K562 (cell line): ENCODE measurements around the gene OXSM. TPM values are rescaled to one million over a fixed set of nuclear protein-coding genes. Genes with fewer than 3 reads are reported as not detected.

Experiments
- ATAC-seq: fragments of 200-7000 bp; cut with Tn5 transposase; 3 replicates; pipeline ENCODE4 v1.9.1; 2020; ENCODE audit warnings: moderate library complexity
- BruUV-seq: library from RNA; stranded (reverse); fragments of 400-500 nt; replicated peaks from 2 replicates; lab custom pipeline; 2021; lab: Mats Ljungman, UMichigan
- CTCF ChIA-PET: fragments of 300-600 bp; formaldehyde crosslinking; extraction: SDS; loops from one replicate; lab custom pipeline; 2021; ENCODE audit warnings: low intra/inter-chr PET ratio; lab: Yijun Ruan, JAX
- POLR2A ChIA-PET: fragments of 300-600, 350-650 bp; sonication (Branson Sonifier 250); formaldehyde crosslinking; extraction: SDS; loops from one replicate; lab custom pipeline; 2021; ENCODE audit warnings: antibody characterized with exemption, inconsistent platforms; lab: Yijun Ruan, JAX
- DNase-seq, 4 experiments: peaks; one replicate each; pipeline versions ENCODE4 v3.0.0 to v3.0.0-alpha.2; 2011 to 2018; ENCODE audit warnings: low spot score in 3 of 4, mixed read lengths in 3 of 4; ENCODE audit errors: extremely low read depth in 1 of 4
- FAIRE-seq: peaks from 2 replicates; lab custom pipeline; 2011; peaks lifted over from hg19 to GRCh38; lab: Jason Lieb, UNC
- H2AFZ ChIP-seq: 2 replicates; pipeline ENCODE4 v1.6.0; 2011; ENCODE audit warnings: low read depth, low read length, control low read depth, inconsistent platforms
- H3K27ac ChIP-seq: fragments of 200-600 bp; 3 replicates; pipeline ENCODE4 v1.8.0; 2011; ENCODE audit warnings: low read depth, mild to moderate bottlenecking, control low read depth, inconsistent platforms, low read length, moderate library complexity, mixed read lengths; ENCODE audit errors: extremely low read depth
- H3K27me3 ChIP-seq, 2 experiments: fragments of 300-600 bp in 1 of 2; 2 replicates in 1 of 2; 3 replicates in 1 of 2; pipeline versions ENCODE4 v1.6.0 to v1.8.0; 2011; ENCODE audit warnings: inconsistent platforms in 2 of 2, low read length in 2 of 2, mild to moderate bottlenecking in 1 of 2, mixed read lengths in 1 of 2, moderate library complexity in 1 of 2; ENCODE audit not compliant: control insufficient read depth in 2 of 2, insufficient read depth in 2 of 2
- H3K36me3 ChIP-seq: fragments of 300-600 bp; 3 replicates; pipeline ENCODE4 v1.8.0; 2011; ENCODE audit warnings: mild to moderate bottlenecking, low read length, inconsistent platforms; ENCODE audit not compliant: control insufficient read depth, insufficient read depth
- H3K4me1 ChIP-seq, 2 experiments: fragments of 200-600 bp in 1 of 2; replicated peaks in 1 of 2; 2 replicates in 1 of 2; 3 replicates in 1 of 2; pipeline versions ENCODE4 v1.5.1 to v1.8.0; 2011; ENCODE audit warnings: inconsistent platforms in 2 of 2, low read length in 2 of 2, mild to moderate bottlenecking in 1 of 2, mixed read lengths in 1 of 2, moderate library complexity in 1 of 2; ENCODE audit not compliant: control insufficient read depth in 2 of 2, insufficient read depth in 2 of 2
- H3K4me2 ChIP-seq: 2 replicates; pipeline ENCODE4 v1.6.1; 2011; ENCODE audit warnings: low read length, control low read depth, inconsistent platforms, mixed read lengths; ENCODE audit not compliant: insufficient read depth
- H3K4me3 ChIP-seq: fragments of 200-600 bp; sonication (generic), shearing (Covaris generic); 2 replicates; pipeline ENCODE4 v1.5.1; 2016; ENCODE audit warnings: control low read depth, inconsistent platforms
- H3K79me2 ChIP-seq: fragments of 200-600 bp; 3 replicates; pipeline ENCODE4 v1.8.0; 2011; ENCODE audit warnings: low read length, inconsistent platforms; ENCODE audit not compliant: control insufficient read depth, insufficient read depth
- H3K9ac ChIP-seq, 2 experiments: 2 replicates each; pipeline versions ENCODE4 v1.6.0 to v1.6.1; 2011; ENCODE audit warnings: low read depth in 2 of 2, low read length in 2 of 2, control low read depth in 1 of 2, inconsistent platforms in 1 of 2, mild to moderate bottlenecking in 1 of 2, mixed read lengths in 1 of 2; ENCODE audit not compliant: insufficient read depth in 1 of 2
- H3K9me1 ChIP-seq: one replicate; pipeline ENCODE4 v1.6.0; 2011; ENCODE audit warnings: inconsistent platforms, mild to moderate bottlenecking, low read length, moderate library complexity; ENCODE audit not compliant: control insufficient read depth, insufficient read depth
- H3K9me3 ChIP-seq: replicated peaks from 2 replicates; pipeline ENCODE4 v1.5.1; 2011; ENCODE audit warnings: low read depth, low read length, inconsistent platforms; ENCODE audit not compliant: control insufficient read depth, insufficient read depth
- H4K20me1 ChIP-seq: replicated peaks from 2 replicates; pipeline ENCODE4 v1.6.1; 2011; ENCODE audit warnings: low read length, inconsistent platforms, mixed read lengths; ENCODE audit not compliant: control insufficient read depth, insufficient read depth
- CBX5 ChIP-seq: IDR thresholded peaks from 2 replicates; pipeline ENCODE4 v1.6.1; 2014; ENCODE audit warnings: low read depth, borderline replicate concordance
- ERF ChIP-seq: fragments of 450-650 bp; formaldehyde crosslinking; IDR thresholded peaks from 2 replicates; pipeline ENCODE4 v1.4.0; 2020; ENCODE audit warnings: mild to moderate bottlenecking, mixed read lengths
- ILK ChIP-seq: fragments of 450-650 bp; IDR thresholded peaks from 2 replicates; pipeline ENCODE4 v1.6.1; 2016; ENCODE audit warnings: missing genetic modification characterization, low read depth, mild to moderate bottlenecking, missing compliant biosample characterization, moderate library complexity, borderline replicate concordance
- IRF2 ChIP-seq: sonication (generic); formaldehyde crosslinking; IDR thresholded peaks from 2 replicates; pipeline ENCODE4 v1.8.1; 2022; ENCODE audit warnings: mild to moderate bottlenecking, missing genetic modification reagents
- MCM5 ChIP-seq: fragments of 450-650 bp; IDR thresholded peaks from 2 replicates; pipeline ENCODE4 v1.6.1; 2016; ENCODE audit warnings: low read depth
- MYNN ChIP-seq, 2 experiments: sonication (generic); formaldehyde crosslinking in 1 of 2; IDR thresholded peaks; 2 replicates each; pipeline versions ENCODE4 v1.5.0 to v1.6.1; 2016 to 2020; ENCODE audit warnings: antibody characterized with exemption in 1 of 2, missing genetic modification reagents in 1 of 2
- RBM17 ChIP-seq: fragments of 200-400 bp; formaldehyde crosslinking; IDR thresholded peaks from 2 replicates; pipeline ENCODE4 v1.6.1; 2017; ENCODE audit warnings: low read depth, mild to moderate bottlenecking, low read length, borderline replicate concordance
- SIRT6 ChIP-seq: IDR thresholded peaks from one replicate; pipeline ENCODE4 v1.6.1; 2012; ENCODE audit warnings: low read depth, mild to moderate bottlenecking, control low read depth, inconsistent platforms, low read length, moderate library complexity
- SREBF2 ChIP-seq: sonication (generic); formaldehyde crosslinking; IDR thresholded peaks from 2 replicates; pipeline ENCODE4 v1.4.0; 2020; ENCODE audit warnings: mild to moderate bottlenecking, missing genetic modification reagents
- TCF7 ChIP-seq: sonication (generic); IDR thresholded peaks from 2 replicates; pipeline ENCODE4 v1.6.1; 2016; ENCODE audit warnings: antibody characterized with exemption, borderline replicate concordance
- ZBTB26 ChIP-seq: fragments of 450-650 bp; formaldehyde crosslinking; IDR thresholded peaks from 2 replicates; pipeline ENCODE4 v1.4.0; 2022; ENCODE audit warnings: missing genetic modification characterization
- ZBTB7A ChIP-seq: IDR thresholded peaks from 2 replicates; pipeline ENCODE4 v1.6.1; 2011; ENCODE audit warnings: low read depth, mild to moderate bottlenecking, low read length, moderate library complexity, borderline replicate concordance; ENCODE audit not compliant: control insufficient read depth
- ZNF280A ChIP-seq: fragments of 450-650 bp; IDR thresholded peaks from 2 replicates; pipeline ENCODE4 v1.6.1; 2018; ENCODE audit warnings: mild to moderate bottlenecking, low read depth; ENCODE audit not compliant: partially characterized antibody
- ZNF507 ChIP-seq: conservative IDR thresholded peaks from 2 replicates; pipeline ENCODE4 v1.6.1; 2017; ENCODE audit warnings: missing genetic modification characterization, missing compliant biosample characterization
- ZNF57 ChIP-seq: fragments of 450-650 bp; formaldehyde crosslinking; IDR thresholded peaks from 2 replicates; pipeline ENCODE4 v1.4.0; 2020; ENCODE audit warnings: mild to moderate bottlenecking, moderate library complexity
- ZNF639 ChIP-seq, 2 experiments: fragments of 200-800 bp in 1 of 2; sonication (Bioruptor generic) in 1 of 2; sonication (generic) in 1 of 2; formaldehyde crosslinking in 1 of 2; IDR thresholded peaks in 1 of 2; conservative IDR thresholded peaks in 1 of 2; 2 replicates each; pipeline versions ENCODE4 v1.5.0 to v1.6.1; 2016 to 2020; ENCODE audit warnings: missing compliant biosample characterization in 1 of 2, missing genetic modification characterization in 1 of 2, missing genetic modification reagents in 1 of 2
- ZNF717 ChIP-seq: fragments of 250-450 bp; sonication (Bioruptor Pico); IDR thresholded peaks from 2 replicates; pipeline ENCODE4 v1.5.0; 2021
- in situ Hi-C: fragments of 300-500 bp; cut with MboI; formaldehyde crosslinking; loops from 4 replicates; pipeline ENCODE4 v1.15.0; 2018; ENCODE audit warnings: inconsistent platforms, mixed read lengths
- intact Hi-C: fragments of 100-400 bp; cut with micrococcal nuclease; formaldehyde crosslinking; loops from 2 replicates; pipeline ENCODE4 v1.14.2; 2022
- polyA plus RNA-seq, 8 experiments: library from polyadenylated mRNA; depleted of rRNA in 4 of 8; stranded (reverse) in 5 of 8; unstranded in 3 of 8; fragments of >200 nt; fragmentation: Nextera tagmentation in 2 of 8; fragmentation: Illumina TruSeq in 1 of 8; extraction: Ambion mirVana in 2 of 8; extraction: Trizol in 1 of 8; gene quantifications; 2 replicates each; pipeline versions ENCODE4 v1.2.1 to v1.2.3, GENCODE V29; 2011 to 2014; ENCODE audit warnings: inconsistent platforms in 1 of 8, missing spikeins in 1 of 8
- total RNA-seq, 7 experiments: library from RNA; depleted of rRNA in 6 of 7; stranded (reverse); fragments of >200 nt in 6 of 7; fragmentation: Illumina TruSeq in 2 of 7; extraction: Trizol in 2 of 7; gene quantifications; 2 replicates each; pipeline versions ENCODE4 v1.2.1 to v1.2.3, GENCODE V29; 2011 to 2021; ENCODE audit warnings: low replicate concordance in 1 of 7

OXSM gene
- total and polyA plus RNA-seq, 9 of the 15 experiments (the other 6 are each of a cell fraction or from before 2014, with no cell fraction given): 24.0 to 107 (median 34.0) TPM

- no peak for TF ChIP-seq ZNF639 (CRISPR knock-in tag; conservative IDR thresholded peaks at IDR 0.05 in 1 of 2, IDR thresholded peaks at IDR 0.05 in 1 of 2)
- TF ChIP-seq TCF7: no peak
- no peak for TF ChIP-seq IRF2 (CRISPR knock-in tag)
- no peak for TF ChIP-seq ZBTB7A
- no peak for TF ChIP-seq RBM17
These were observed 45.4 kb upstream of the OXSM start (continued) for GRCh38 chr3:25744470-25744869.

GRCh38 chr3:25747033-25747432 is 42.9 kb upstream of the OXSM start:
- H3K4me2 ChIP-seq: no peak overlapping the region
- POLR2A ChIA-PET: interaction anchor here (0.8 kb wide), 1 partner anchor 15 kb away, joined by 3 read pairs; no protein-coding TSS in a partner anchor
- H3K36me3 ChIP-seq: peaks cover 95% of the 10 kb centered on the region
- TF ChIP-seq CBX5 (no peak), SIRT6 (no peak), MCM5 (no peak), ZNF507 (tag) (no peak), ZNF280A (no peak), ZNF57 (CRISPR knock-in tag) (no peak), ZBTB26 (CRISPR knock-in tag) (no peak), SREBF2 (CRISPR knock-in tag) (no peak), MYNN (IDR thresholded peaks at IDR 0.05) (no peak), MYNN (CRISPR knock-in tag; IDR thresholded peaks at IDR 0.05) (no peak), ERF (CRISPR knock-in tag) (no peak), ZNF717 (CRISPR knock-in tag) (no peak), ILK (tag) (no peak)

More at GRCh38 chr3:25747033-25747432, 42.9 kb upstream of the OXSM start:
- H3K79me2 ChIP-seq: peaks cover 3% of the 10 kb centered on the region; the same call in 2 of the 3 replicates
- no peak overlapping the region for H3K9ac ChIP-seq
- no TSS peak for BruUV-seq
- H3K4me3 ChIP-seq: no peak overlapping the region
- no peaks in the 10 kb centered on the region for H3K4me1 ChIP-seq
- in situ Hi-C loops: no loop called here
- H4K20me1 ChIP-seq: no peaks in the 10 kb centered on the region
- ATAC-seq (no peak), FAIRE-seq (no peak), DNase-seq (no peak)
- no peak overlapping the region for H2AFZ ChIP-seq
- H3K9me3 ChIP-seq: no peaks in the 10 kb centered on the region
- H3K9me1 ChIP-seq: no peaks in the 10 kb centered on the region
- no peaks in the 10 kb centered on the region for H3K27me3 ChIP-seq
- CTCF ChIA-PET: no interaction called here
- intact Hi-C loops: no loop called here
- H3K27ac ChIP-seq: no peak overlapping the region
